ENCODE data around the gene COPA.
"Not testable (repeated sequence)": the region's sequence is repeated elsewhere in the genome, so short reads cannot be mapped to it uniquely, and the experiment has no call there.

The COPA gene

DNA sequence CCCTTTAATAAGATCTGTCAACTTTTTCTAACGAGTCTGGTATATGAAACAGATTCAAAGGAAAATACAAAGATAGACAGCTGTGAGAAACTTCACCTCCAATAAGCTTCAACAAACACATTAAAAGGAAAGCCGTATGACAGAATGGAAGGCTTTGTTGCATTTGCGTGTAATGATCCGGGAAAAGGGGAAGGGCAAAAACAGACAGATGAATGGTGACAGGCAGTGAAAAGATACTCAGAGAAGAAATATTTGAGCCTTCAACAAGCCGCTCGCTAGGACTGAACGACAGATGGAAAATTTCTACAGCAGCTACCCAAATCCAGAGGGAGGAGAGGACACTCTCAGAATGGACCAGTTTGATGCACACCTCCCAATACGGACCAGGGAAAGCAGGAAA lies 14.9 kb downstream of the COPA start:
- DNase-seq (ENCODE audit: low read depth in 2 of 2, low spot score in 1 of 2), result no peak

GRCh38 chr1:160326418-160326817 lies 16.6 kb downstream of the COPA start:
- DNase-seq (ENCODE audit: low read depth in 2 of 2, low spot score in 1 of 2), result no peak

GRCh38 chr1:160325252-160325651 lies 17.8 kb downstream of the COPA start:
- no peak for DNase-seq (ENCODE audit: low read depth in 2 of 2, low spot score in 1 of 2)

GRCh38 chr1:160322831-160323230 lies 20.2 kb downstream of the COPA start:
- DNase-seq (ENCODE audit: low read depth in 2 of 2, low spot score in 1 of 2), result no peak

GRCh38 chr1:160315359-160315758 lies 27.7 kb downstream of the COPA start:
- DNase-seq (ENCODE audit: low read depth in 2 of 2, low spot score in 1 of 2), result no peak

- DNase-seq (ENCODE audit: low read depth in 2 of 2, low spot score in 1 of 2), result no peak
Observed at GRCh38 chr1:160309571-160309970, 33.5 kb downstream of the COPA start.

- no peak for DNase-seq (ENCODE audit: low read depth in 2 of 2, low spot score in 1 of 2)
Observed at GRCh38 chr1:160309185-160309557, 33.9 kb downstream of the COPA start.

GRCh38 chr1:160308451-160309184 lies 34.4 kb downstream of the COPA start:
- DNase-seq (ENCODE audit: low read depth in 2 of 2, low spot score in 1 of 2), result no peak

- no peak for DNase-seq (ENCODE audit: low read depth in 2 of 2, low spot score in 1 of 2)
Observed at GRCh38 chr1:160307118-160307791, 35.8 kb downstream of the COPA start.

DNA sequence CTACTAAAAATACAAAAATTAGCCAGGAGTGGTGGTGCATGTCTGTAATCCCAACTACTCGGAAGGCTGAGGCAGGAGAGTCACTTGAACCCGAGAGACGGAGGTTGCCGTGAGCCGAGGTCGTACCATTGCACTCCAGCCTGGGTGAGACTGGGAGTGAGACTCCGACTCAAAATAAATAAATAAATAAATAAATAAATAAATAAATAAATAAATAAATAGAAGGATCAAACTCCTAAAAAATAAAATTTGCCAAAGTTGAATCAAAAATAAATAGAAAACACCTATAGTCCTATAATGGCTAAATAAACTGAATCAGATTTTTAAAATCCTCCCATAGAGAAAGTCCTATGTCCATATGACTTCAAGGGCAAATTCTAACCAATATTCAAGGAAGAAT lies 42.9 kb downstream of the COPA start:
- DNase-seq (ENCODE audit: low read depth in 2 of 2, low spot score in 1 of 2), result no peak

DNA sequence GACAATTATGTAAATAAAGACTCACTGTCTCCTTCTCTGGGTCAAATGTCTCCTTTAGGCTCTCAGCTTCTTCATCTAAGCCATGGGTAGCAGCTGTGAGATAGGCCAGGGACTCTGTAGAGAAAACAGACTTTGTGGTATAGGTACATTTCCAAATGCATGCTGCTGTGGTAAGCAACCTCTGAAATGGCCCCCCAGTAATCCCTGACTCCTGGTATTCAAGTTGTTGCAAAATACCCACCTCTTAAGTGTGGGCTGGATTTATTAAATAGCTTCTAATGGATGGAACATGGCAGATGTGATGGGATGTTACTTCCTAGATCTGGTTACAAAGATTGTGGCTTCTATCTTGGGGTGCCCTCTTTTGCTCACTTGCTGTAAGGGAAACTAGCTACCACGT lies 47.0 kb downstream of the COPA start:
- no peak for DNase-seq (ENCODE audit: low read depth in 2 of 2, low spot score in 1 of 2)

- DNase-seq (ENCODE audit: low read depth in 2 of 2, low spot score in 1 of 2), result no peak
Observed at GRCh38 chr1:160293020-160293968, 49.8 kb downstream of the COPA start.

DNA sequence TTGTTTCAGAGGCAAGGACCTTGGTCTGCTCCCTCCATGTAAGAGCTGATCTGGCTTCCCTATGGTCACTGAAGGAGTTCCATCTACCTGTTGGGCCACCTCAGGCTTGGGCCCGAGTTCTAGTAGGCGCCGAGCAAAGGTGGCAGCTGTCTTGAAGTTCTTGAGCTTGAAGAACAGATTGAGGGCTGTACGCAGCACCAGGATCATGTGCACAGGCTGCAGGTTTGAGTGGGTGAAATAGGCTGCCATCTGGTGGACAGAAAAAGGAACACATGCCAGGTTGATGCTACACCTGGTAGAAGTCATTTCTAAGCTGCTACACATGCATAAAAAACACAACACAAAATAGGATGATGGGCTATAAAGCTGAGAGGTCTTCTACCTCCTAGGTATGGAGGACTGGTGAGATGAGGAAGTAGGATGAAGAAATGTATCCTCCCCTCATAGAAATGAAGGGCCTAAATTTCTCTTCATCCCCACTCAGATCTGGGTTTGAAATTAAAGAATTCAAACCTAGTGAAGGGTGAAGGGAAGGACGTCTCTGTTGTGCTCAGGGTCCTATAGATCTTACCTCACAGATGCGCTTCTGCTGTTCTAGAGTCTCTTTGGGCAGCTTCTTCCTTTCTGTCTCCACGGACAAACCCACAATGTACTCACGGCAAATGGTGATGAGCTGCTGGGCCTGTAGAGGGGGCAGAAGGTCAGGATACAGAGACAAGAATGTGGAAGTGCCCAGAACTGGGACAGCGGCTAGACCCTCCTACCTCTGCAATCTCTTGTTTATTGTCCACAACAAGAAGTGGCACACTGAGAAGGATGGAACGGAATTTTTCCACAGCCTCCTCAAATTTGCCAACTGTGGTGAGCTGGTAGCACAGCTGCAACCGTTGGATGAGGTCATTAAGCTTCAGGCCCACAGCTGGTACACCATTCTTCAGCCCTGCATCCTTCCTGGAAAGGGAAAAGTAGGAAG lies 51.5 kb downstream of the COPA start:
- DNase-seq (ENCODE audit: low read depth in 2 of 2, low spot score in 1 of 2), result peak; percentile 30 to 50

GRCh38 chr1:160287769-160288168 lies 55.3 kb downstream of the COPA start:
- DNase-seq (ENCODE audit: low read depth in 2 of 2, low spot score in 1 of 2), result not testable (repeated sequence)

DNA sequence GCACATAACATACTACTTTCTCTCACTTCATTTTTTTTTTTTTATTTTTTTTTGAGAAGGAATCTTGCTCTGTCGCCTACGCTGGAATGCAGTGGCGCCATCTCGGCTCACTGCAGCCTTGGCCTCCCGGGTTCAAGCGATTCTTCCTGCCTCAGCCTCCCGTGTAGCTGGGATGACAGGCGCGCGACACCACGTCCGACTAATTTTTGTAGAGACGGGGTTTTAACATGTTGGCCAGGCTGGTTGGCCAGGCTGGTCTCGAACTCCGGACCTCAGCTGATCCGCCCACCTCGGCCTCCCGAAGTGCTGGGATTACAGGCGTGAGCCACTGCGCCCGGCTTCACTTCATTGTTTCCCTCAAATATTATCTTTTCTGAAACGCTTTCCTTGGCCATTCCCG lies 57.5 kb downstream of the COPA start:
- DNase-seq (ENCODE audit: low read depth in 2 of 2, low spot score in 1 of 2), result no peak

- peak; percentile 86 to 90 for DNase-seq (ENCODE audit: low read depth in 2 of 2, low spot score in 1 of 2)
Observed at GRCh38 chr1:160284782-160285344, 58.2 kb downstream of the COPA start, which contains the start of gene PEX19. Gene PEX19, minus strand, starts transcription at chr1:160285133. Its CDS starts 9 bp downstream, at chr1:160285124.

DNA sequence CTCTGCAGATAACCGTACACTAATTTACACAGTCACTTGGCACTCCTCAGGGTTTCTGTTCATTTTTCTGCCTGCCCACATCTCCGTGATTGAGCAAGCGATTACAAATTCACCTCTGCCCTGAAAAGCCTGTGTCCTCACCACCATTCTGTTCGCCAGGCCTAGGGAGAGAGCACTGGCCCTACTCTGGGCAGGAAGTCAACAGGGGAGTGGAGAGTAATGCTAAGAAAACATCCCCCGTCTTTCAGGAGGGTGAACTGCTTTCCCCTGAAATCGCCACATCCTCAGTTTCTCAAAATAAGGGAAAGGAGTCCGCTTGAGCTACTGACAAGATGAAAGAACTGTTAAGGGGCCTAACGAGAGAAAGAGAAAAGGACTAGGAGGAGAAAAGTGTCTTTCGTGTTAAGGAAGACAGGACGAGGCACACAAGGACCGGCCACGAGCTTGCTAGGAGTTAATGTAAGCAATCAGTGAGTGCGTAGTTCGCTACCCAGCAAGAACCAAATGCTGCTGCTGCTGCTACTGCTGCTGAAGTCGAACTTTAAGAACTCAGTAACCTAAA lies 58.7 kb downstream of the COPA start:
- DNase-seq (ENCODE audit: low read depth in 2 of 2, low spot score in 1 of 2), result no peak

- DNase-seq (ENCODE audit: low read depth in 2 of 2, low spot score in 1 of 2), result no peak
Observed at GRCh38 chr1:160282807-160283206, 60.2 kb downstream of the COPA start.

GRCh38 chr1:160277987-160278386 lies 65.1 kb downstream of the COPA start:
- DNase-seq (ENCODE audit: low read depth in 2 of 2, low spot score in 1 of 2), result no peak

DNA sequence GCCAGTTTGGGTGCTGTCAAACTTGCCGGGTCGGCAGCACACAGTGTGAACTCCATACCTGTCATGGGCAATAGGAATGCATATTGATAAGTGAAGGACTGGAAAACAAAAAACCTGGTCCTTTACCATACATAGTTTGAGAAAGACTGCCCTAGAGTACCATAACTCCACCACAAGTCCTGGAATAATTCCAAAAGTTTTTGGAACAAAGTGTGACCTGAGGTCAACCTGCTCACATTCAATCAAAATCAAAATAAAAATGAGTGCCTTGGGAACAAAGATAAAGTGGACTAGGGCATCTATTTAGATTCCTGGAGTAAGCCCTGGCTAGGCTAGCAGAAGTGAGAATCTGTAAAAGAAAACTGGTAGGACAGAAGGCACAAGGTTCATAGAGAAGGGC lies 65.7 kb downstream of the COPA start:
- DNase-seq (ENCODE audit: low read depth in 2 of 2, low spot score in 1 of 2), result no peak

Measured in stimulated activated CD8-positive, alpha-beta memory T cell treated with anti-CD3 and anti-CD28 coated beads, Interleukin-4, amount 100 ng/mL, for 4 hours (primary cell).